K562 (cell line): Measurements from ENCODE around the gene MPZL3. TPM values are rescaled to one million over a fixed set of nuclear protein-coding genes. Genes with fewer than 3 reads are reported as not detected.

Experiments used
- ATAC-seq: fragments of 200-7000 bp; cut with Tn5 transposase; 3 replicates; pipeline ENCODE4 v1.9.1; 2020; ENCODE audit warnings: moderate library complexity
- BruUV-seq: library from RNA; stranded (reverse); fragments of 400-500 nt; replicated peaks from 2 replicates; lab custom pipeline; 2021; lab: Mats Ljungman, UMichigan
- CTCF ChIA-PET: fragments of 300-600 bp; formaldehyde crosslinking; extraction: SDS; loops from one replicate; lab custom pipeline; 2021; ENCODE audit warnings: low intra/inter-chr PET ratio; lab: Yijun Ruan, JAX
- POLR2A ChIA-PET: fragments of 300-600, 350-650 bp; sonication (Branson Sonifier 250); formaldehyde crosslinking; extraction: SDS; loops from one replicate; lab custom pipeline; 2021; ENCODE audit warnings: antibody characterized with exemption, inconsistent platforms; lab: Yijun Ruan, JAX
- DNase-seq, 4 experiments: peaks; one replicate each; pipeline versions ENCODE4 v3.0.0 to v3.0.0-alpha.2; 2011 to 2018; ENCODE audit warnings: low spot score in 3 of 4, mixed read lengths in 3 of 4; ENCODE audit errors: extremely low read depth in 1 of 4
- FAIRE-seq: peaks from 2 replicates; lab custom pipeline; 2011; peaks lifted over from hg19 to GRCh38; lab: Jason Lieb, UNC
- H2AFZ ChIP-seq: 2 replicates; pipeline ENCODE4 v1.6.0; 2011; ENCODE audit warnings: low read depth, low read length, control low read depth, inconsistent platforms
- H3K27ac ChIP-seq: fragments of 200-600 bp; 3 replicates; pipeline ENCODE4 v1.8.0; 2011; ENCODE audit warnings: low read depth, mild to moderate bottlenecking, control low read depth, inconsistent platforms, low read length, moderate library complexity, mixed read lengths; ENCODE audit errors: extremely low read depth
- H3K27me3 ChIP-seq, 2 experiments: fragments of 300-600 bp in 1 of 2; 2 replicates in 1 of 2; 3 replicates in 1 of 2; pipeline versions ENCODE4 v1.6.0 to v1.8.0; 2011; ENCODE audit warnings: inconsistent platforms in 2 of 2, low read length in 2 of 2, mild to moderate bottlenecking in 1 of 2, mixed read lengths in 1 of 2, moderate library complexity in 1 of 2; ENCODE audit not compliant: control insufficient read depth in 2 of 2, insufficient read depth in 2 of 2
- H3K36me3 ChIP-seq: fragments of 300-600 bp; 3 replicates; pipeline ENCODE4 v1.8.0; 2011; ENCODE audit warnings: mild to moderate bottlenecking, low read length, inconsistent platforms; ENCODE audit not compliant: control insufficient read depth, insufficient read depth
- H3K4me1 ChIP-seq, 2 experiments: fragments of 200-600 bp in 1 of 2; replicated peaks in 1 of 2; 2 replicates in 1 of 2; 3 replicates in 1 of 2; pipeline versions ENCODE4 v1.5.1 to v1.8.0; 2011; ENCODE audit warnings: inconsistent platforms in 2 of 2, low read length in 2 of 2, mild to moderate bottlenecking in 1 of 2, mixed read lengths in 1 of 2, moderate library complexity in 1 of 2; ENCODE audit not compliant: control insufficient read depth in 2 of 2, insufficient read depth in 2 of 2
- H3K4me2 ChIP-seq: 2 replicates; pipeline ENCODE4 v1.6.1; 2011; ENCODE audit warnings: low read length, control low read depth, inconsistent platforms, mixed read lengths; ENCODE audit not compliant: insufficient read depth
- H3K4me3 ChIP-seq: fragments of 200-600 bp; sonication (generic), shearing (Covaris generic); 2 replicates; pipeline ENCODE4 v1.5.1; 2016; ENCODE audit warnings: control low read depth, inconsistent platforms
- H3K79me2 ChIP-seq: fragments of 200-600 bp; 3 replicates; pipeline ENCODE4 v1.8.0; 2011; ENCODE audit warnings: low read length, inconsistent platforms; ENCODE audit not compliant: control insufficient read depth, insufficient read depth
- H3K9ac ChIP-seq, 2 experiments: 2 replicates each; pipeline versions ENCODE4 v1.6.0 to v1.6.1; 2011; ENCODE audit warnings: low read depth in 2 of 2, low read length in 2 of 2, control low read depth in 1 of 2, inconsistent platforms in 1 of 2, mild to moderate bottlenecking in 1 of 2, mixed read lengths in 1 of 2; ENCODE audit not compliant: insufficient read depth in 1 of 2
- H3K9me1 ChIP-seq: one replicate; pipeline ENCODE4 v1.6.0; 2011; ENCODE audit warnings: inconsistent platforms, mild to moderate bottlenecking, low read length, moderate library complexity; ENCODE audit not compliant: control insufficient read depth, insufficient read depth
- H3K9me3 ChIP-seq: replicated peaks from 2 replicates; pipeline ENCODE4 v1.5.1; 2011; ENCODE audit warnings: low read depth, low read length, inconsistent platforms; ENCODE audit not compliant: control insufficient read depth, insufficient read depth
- H4K20me1 ChIP-seq: replicated peaks from 2 replicates; pipeline ENCODE4 v1.6.1; 2011; ENCODE audit warnings: low read length, inconsistent platforms, mixed read lengths; ENCODE audit not compliant: control insufficient read depth, insufficient read depth
- LCOR ChIP-seq: sonication (generic); formaldehyde crosslinking; IDR thresholded peaks from 2 replicates; pipeline ENCODE4 v1.8.0; 2022; ENCODE audit warnings: mild to moderate bottlenecking, missing genetic modification reagents
- MTA1 ChIP-seq: fragments of 450-650 bp; IDR thresholded peaks from 2 replicates; pipeline ENCODE4 v1.6.1; 2017; ENCODE audit warnings: borderline replicate concordance
- NEUROD1 ChIP-seq: fragments of 150-350 bp; IDR thresholded peaks from 2 replicates; pipeline ENCODE4 v1.6.1; 2014; ENCODE audit warnings: borderline replicate concordance, low read length, low read depth; ENCODE audit not compliant: partially characterized antibody
- POLR2AphosphoS5 ChIP-seq: IDR thresholded peaks from 2 replicates; pipeline ENCODE4 v1.6.1; 2011; ENCODE audit warnings: mild to moderate bottlenecking, low read depth, low read length, moderate library complexity; ENCODE audit not compliant: control insufficient read depth, insufficient read depth
- SAFB2 ChIP-seq: fragments of 200-400 bp; formaldehyde crosslinking; IDR thresholded peaks from 2 replicates; pipeline ENCODE4 v1.6.1; 2018; ENCODE audit warnings: borderline replicate concordance, low read length, low read depth, moderate library complexity; ENCODE audit not compliant: severe bottlenecking
- SLC30A9 ChIP-seq: fragments of 250-450 bp; sonication (Bioruptor Pico); IDR thresholded peaks from 2 replicates; pipeline ENCODE4 v1.8.0; 2022; ENCODE audit warnings: mild to moderate bottlenecking, moderate library complexity
- STAT5A ChIP-seq: IDR thresholded peaks from 2 replicates; pipeline ENCODE4 v1.6.1; 2012; ENCODE audit warnings: low read length, inconsistent platforms, borderline replicate concordance
- ZFP91 ChIP-seq: sonication (generic); formaldehyde crosslinking; IDR thresholded peaks from 2 replicates; pipeline ENCODE4 v1.8.0; 2022; ENCODE audit warnings: mild to moderate bottlenecking, missing genetic modification reagents
- ZNF143 ChIP-seq: sonication (generic); formaldehyde crosslinking; IDR thresholded peaks from 2 replicates; pipeline ENCODE4 v1.9.0; 2022; ENCODE audit warnings: mild to moderate bottlenecking, missing genetic modification reagents
- ZNF766 ChIP-seq: fragments of 200-800 bp; sonication (Bioruptor generic); conservative IDR thresholded peaks from 2 replicates; pipeline ENCODE4 v1.6.1; 2016; ENCODE audit warnings: missing genetic modification characterization, missing compliant biosample characterization
- WGBS: fragments of 100-300 bp; shearing (Covaris generic); methylation state at CpG from one replicate; pipeline ENCODE4 v1.1.6; 2016; ENCODE audit warnings: low coverage, mixed read lengths; ENCODE audit not compliant: insufficient coverage; ENCODE audit errors: missing lambda C conversion rate; 5-methylcytosine and 5-hydroxymethylcytosine counted together
- in situ Hi-C: fragments of 300-500 bp; cut with MboI; formaldehyde crosslinking; loops from 4 replicates; pipeline ENCODE4 v1.15.0; 2018; ENCODE audit warnings: inconsistent platforms, mixed read lengths
- intact Hi-C: fragments of 100-400 bp; cut with micrococcal nuclease; formaldehyde crosslinking; loops from 2 replicates; pipeline ENCODE4 v1.14.2; 2022
- polyA plus RNA-seq, 8 experiments: library from polyadenylated mRNA; depleted of rRNA in 4 of 8; stranded (reverse) in 5 of 8; unstranded in 3 of 8; fragments of >200 nt; fragmentation: Nextera tagmentation in 2 of 8; fragmentation: Illumina TruSeq in 1 of 8; extraction: Ambion mirVana in 2 of 8; extraction: Trizol in 1 of 8; gene quantifications; 2 replicates each; pipeline versions ENCODE4 v1.2.1 to v1.2.3, GENCODE V29; 2011 to 2014; ENCODE audit warnings: inconsistent platforms in 1 of 8, missing spikeins in 1 of 8
- total RNA-seq, 7 experiments: library from RNA; depleted of rRNA in 6 of 7; stranded (reverse); fragments of >200 nt in 6 of 7; fragmentation: Illumina TruSeq in 2 of 7; extraction: Trizol in 2 of 7; gene quantifications; 2 replicates each; pipeline versions ENCODE4 v1.2.1 to v1.2.3, GENCODE V29; 2011 to 2021; ENCODE audit warnings: low replicate concordance in 1 of 7
- TF ChIP-seq, protein P1 (sequence below): fragments of 250-450 bp; sonication (Bioruptor Pico); IDR thresholded peaks from 2 replicates; pipeline ENCODE4 v1.9.0; 2021; ENCODE audit warnings: mild to moderate bottlenecking, inconsistent platforms

Gene MPZL3
- total and polyA plus RNA-seq, 9 of the 15 experiments (the other 6 are each of a cell fraction or from before 2014, with no cell fraction given): 0.97 to 2.9 (median 1.6) TPM

GRCh38 chr11:118283037-118283636 lies 31.0 kb upstream of the MPZL3 start:
- H3K9me3 ChIP-seq: no peaks in the 10 kb centered on the region
- FAIRE-seq: peak; percentile 23
- H3K27me3 ChIP-seq: peaks cover 0 to 3% of the 10 kb centered on the region in 2 experiments; a peak in 3 of 5 replicates
- H3K4me1 ChIP-seq: peaks cover 0 to 5% of the 10 kb centered on the region in 2 experiments; a peak in 1 of 5 replicates
- H3K79me2 ChIP-seq: no peaks in the 10 kb centered on the region
- no peaks in the 10 kb centered on the region for H3K36me3 ChIP-seq
- no peak overlapping the region for H3K4me2 ChIP-seq
- BruUV-seq: no TSS peak
- in situ Hi-C loops (no loop called here), intact Hi-C loops (no loop called here)
- POLR2A ChIA-PET: interaction anchor here (0.6 kb wide), 1 partner anchor 10 kb away, joined by 5 read pairs; no protein-coding TSS in a partner anchor
- TF ChIP-seq SLC30A9 (CRISPR knock-in tag): no peak
- TF ChIP-seq LCOR (CRISPR knock-in tag): no peak
- no peak for TF ChIP-seq ZNF143
- TF ChIP-seq MTA1: no peak
- no peak for TF ChIP-seq STAT5A
- no peak for TF ChIP-seq POLR2AphosphoS5
- TF ChIP-seq, protein P1, sequence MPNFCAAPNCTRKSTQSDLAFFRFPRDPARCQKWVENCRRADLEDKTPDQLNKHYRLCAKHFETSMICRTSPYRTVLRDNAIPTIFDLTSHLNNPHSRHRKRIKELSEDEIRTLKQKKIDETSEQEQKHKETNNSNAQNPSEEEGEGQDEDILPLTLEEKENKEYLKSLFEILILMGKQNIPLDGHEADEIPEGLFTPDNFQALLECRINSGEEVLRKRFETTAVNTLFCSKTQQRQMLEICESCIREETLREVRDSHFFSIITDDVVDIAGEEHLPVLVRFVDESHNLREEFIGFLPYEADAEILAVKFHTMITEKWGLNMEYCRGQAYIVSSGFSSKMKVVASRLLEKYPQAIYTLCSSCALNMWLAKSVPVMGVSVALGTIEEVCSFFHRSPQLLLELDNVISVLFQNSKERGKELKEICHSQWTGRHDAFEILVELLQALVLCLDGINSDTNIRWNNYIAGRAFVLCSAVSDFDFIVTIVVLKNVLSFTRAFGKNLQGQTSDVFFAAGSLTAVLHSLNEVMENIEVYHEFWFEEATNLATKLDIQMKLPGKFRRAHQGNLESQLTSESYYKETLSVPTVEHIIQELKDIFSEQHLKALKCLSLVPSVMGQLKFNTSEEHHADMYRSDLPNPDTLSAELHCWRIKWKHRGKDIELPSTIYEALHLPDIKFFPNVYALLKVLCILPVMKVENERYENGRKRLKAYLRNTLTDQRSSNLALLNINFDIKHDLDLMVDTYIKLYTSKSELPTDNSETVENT (CRISPR knock-in tag): no peak
- TF ChIP-seq SAFB2: no peak
- TF ChIP-seq ZNF766 (CRISPR knock-in tag): no peak
- TF ChIP-seq NEUROD1: no peak
- TF ChIP-seq ZFP91 (CRISPR knock-in tag): no peak
- H3K27ac ChIP-seq: no peak overlapping the region
- WGBS: 6% methylated on average over 5 of the region's 5 CpGs
- no peak overlapping the region for H3K9ac ChIP-seq
- CTCF ChIA-PET: no interaction called here
- H3K9me1 ChIP-seq: no peaks in the 10 kb centered on the region
- no peak for DNase-seq
- no peaks in the 10 kb centered on the region for H4K20me1 ChIP-seq
- no peak overlapping the region for H2AFZ ChIP-seq
- no peak overlapping the region for H3K4me3 ChIP-seq
- no peak for ATAC-seq
